ENCODE measurements around the gene SEMA5B.

Gene SEMA5B

DNA sequence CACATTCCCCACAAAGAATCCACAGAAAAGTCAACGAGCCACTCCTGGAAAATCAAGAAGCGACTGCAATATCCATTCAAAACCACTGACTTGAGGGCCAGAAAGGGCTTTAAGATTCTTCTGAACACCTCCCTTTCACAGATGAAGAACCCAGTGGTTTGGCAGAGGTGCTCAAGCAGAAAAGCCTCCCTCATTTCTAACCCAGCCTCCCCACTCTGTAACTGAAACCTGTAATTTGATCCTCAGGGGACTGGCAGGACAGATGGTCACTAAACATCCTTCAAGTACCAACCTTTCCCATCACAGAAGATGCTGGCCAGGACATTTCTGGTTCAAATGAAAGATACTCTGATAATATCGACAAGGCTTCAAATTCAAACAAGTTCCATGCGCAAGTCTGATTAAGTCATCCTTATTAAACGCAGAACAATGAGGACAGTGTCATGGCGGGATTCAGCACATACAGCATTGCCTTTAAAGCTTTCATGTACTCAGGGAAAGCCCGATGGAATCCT, 5.5 kb downstream of the SEMA5B start:
- DNase-seq, result no peak

GRCh38 chr3:123021388-123021787, 6.2 kb downstream of the SEMA5B start:
- no peak for DNase-seq

GRCh38 chr3:123020709-123021108, 6.9 kb downstream of the SEMA5B start:
- DNase-seq, result no peak

- DNase-seq, result no peak
These were observed 8.0 kb downstream of the SEMA5B start for GRCh38 chr3:123019591-123019990.

- DNase-seq, result no peak
These were observed 8.4 kb downstream of the SEMA5B start for GRCh38 chr3:123019161-123019560.

- no peak for DNase-seq
These were observed 8.9 kb downstream of the SEMA5B start for GRCh38 chr3:123018683-123019082.

GRCh38 chr3:123015596-123015995, 12.0 kb downstream of the SEMA5B start:
- no peak for DNase-seq

GRCh38 chr3:123013876-123014275, 13.7 kb downstream of the SEMA5B start:
- no peak for DNase-seq

- no peak for DNase-seq
These were observed 14.9 kb downstream of the SEMA5B start for GRCh38 chr3:123012652-123013051.

- no peak for DNase-seq
These were observed 16.1 kb downstream of the SEMA5B start for GRCh38 chr3:123011447-123011846.

GRCh38 chr3:123008840-123009239, 18.7 kb downstream of the SEMA5B start:
- DNase-seq, result no peak

DNA sequence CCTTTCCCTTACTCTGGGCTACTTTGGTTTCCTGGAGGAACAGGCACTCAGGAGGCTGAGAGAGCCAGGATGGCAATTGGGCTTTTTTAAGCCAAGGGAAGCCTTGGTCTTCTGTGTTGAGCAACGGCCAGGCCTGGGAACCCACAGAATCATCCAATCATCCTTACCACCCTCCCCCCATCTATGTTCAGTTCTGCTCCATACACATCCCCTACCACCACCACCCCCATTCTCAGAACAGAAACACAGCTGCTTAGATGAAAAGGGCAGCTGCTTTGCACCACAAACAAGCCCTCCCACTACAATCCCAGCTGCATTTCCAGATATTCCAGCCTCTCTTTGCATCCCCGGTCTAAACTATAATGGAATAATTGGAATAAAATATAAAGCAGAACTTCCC, 21.0 kb downstream of the SEMA5B start:
- no peak for DNase-seq

GRCh38 chr3:123005291-123005690, 22.3 kb downstream of the SEMA5B start:
- no peak for DNase-seq

DNA sequence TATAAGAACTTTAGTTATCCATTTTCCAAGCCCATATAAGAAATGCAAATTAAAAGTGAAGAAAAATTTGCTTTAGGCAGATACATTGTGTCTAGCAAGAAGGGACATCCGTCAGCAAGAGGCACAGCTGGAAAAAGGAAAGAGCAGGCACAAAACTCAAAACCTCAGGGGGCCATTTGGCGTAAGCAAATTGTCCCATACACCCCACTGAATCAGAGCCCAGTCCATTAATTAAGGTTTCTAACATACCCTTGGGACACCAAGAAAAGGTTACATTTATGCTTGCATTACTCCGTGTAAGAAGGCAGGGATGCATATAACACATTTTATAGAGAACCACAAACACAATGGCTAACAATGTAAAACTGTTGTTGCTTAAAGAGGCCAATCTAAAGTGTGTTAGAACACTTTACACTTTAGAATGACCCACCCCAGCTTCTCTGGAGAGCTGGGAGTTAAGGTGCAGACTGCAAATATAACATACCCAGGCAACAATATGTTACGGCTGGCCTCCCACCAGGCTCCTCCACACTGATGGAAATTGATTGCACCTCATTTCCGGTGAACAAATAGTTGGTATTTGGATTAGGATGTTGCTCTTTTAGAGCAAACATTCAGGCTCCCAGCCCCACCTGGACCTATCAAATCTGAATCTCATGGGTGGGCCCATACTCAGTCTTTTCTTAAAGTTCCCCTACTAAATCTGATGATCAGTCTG, 23.2 kb downstream of the SEMA5B start:
- no peak for DNase-seq

GRCh38 chr3:123002749-123003497, 24.6 kb downstream of the SEMA5B start:
- no peak for DNase-seq

DNA sequence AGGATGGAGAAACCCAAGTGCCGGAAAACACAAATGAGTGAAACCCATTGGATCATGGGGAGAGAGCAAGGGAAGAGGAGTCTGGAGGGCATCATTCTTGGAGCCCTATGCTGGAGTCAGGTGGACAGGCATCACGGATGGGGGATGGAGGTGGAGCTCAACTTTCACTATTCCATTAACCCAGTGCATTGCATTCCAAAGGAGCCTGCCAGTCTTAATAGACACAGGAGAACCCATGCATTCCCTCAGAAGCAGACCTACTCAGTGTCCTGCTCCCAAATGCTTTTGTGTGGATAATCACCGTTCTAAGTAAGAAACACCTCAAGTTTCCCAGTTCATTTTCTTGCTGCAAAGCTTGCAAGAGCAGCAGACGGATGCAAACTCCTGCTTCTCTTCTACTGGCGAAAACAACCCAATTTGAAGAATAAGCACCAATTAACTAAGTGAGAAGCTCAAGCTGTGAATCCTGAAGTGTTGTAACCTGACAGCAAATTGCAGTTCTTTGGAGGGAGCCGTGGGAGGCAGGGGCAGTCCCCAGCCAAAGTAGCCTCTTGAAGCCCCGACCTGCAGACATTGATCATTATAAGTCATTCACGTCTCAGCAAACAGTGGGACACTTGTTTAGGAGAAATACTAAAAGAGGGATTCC, 25.3 kb downstream of the SEMA5B start:
- no peak for DNase-seq

GRCh38 chr3:122998856-122999255, 28.7 kb downstream of the SEMA5B start:
- no peak for DNase-seq

- no peak for DNase-seq
These were observed 29.4 kb downstream of the SEMA5B start for GRCh38 chr3:122998206-122998605.

DNA sequence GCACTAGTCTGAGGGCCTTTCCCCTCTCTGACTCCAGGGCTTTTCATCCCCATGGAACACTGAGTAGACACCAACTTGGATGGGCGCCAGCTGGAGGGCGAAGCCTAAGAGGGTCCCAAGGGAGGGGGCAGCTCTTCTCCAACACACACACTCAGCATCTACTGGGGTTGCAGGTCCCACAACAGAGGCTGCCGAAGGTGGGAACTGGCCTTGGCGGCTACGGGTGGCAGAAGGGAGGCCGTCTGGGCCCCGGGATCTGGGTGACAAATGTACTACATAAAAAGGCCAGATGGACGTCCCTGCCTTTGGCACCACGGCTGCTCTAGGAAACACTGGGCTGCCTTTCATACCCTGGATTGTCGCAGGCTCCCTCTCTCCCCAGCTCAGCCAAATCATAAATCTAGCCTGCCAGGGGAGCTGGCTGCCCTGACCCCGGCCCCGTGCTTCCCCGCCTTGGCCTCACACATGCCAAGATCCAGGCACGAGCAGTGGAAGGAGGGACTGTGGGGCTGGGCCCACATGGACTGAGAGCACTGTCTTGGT, 31.5 kb downstream of the SEMA5B start:
- DNase-seq, result no peak

- no peak for DNase-seq
These were observed 32.6 kb downstream of the SEMA5B start for GRCh38 chr3:122994954-122995353.

GRCh38 chr3:122993124-122993978, 34.2 kb downstream of the SEMA5B start:
- no peak for DNase-seq

DNA sequence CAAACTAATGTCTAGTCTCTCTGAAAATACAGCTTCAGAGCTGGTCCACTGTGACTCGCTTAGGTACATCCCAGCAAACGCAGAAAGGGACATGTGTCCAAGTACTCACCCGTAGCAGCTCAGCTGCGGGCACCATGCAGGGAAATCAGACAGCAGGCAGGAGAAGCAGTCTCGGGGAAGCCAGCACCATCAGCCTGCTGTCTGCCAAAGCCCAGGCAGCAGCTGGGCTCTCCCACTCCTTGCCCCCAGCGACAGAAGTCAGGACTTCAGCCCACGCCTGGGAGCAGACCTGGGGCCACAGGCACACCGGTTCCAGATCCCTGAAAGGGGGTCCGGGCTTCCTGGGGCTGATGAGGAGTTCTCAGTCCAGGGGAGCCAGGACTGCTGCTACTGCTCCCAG, 34.9 kb downstream of the SEMA5B start:
- no peak for DNase-seq
